IPS-18c (cell line): ENCODE data around the gene TIMM13.

Experiments used
- H3K4me3 ChIP-seq: 2 replicates; pipeline ENCODE4 v1.7.0; 2013; ENCODE audit warnings: low read depth, mild to moderate bottlenecking, low read length, moderate library complexity; ENCODE audit not compliant: insufficient read depth
- H3K9me3 ChIP-seq: one replicate; pipeline ENCODE4 v1.6.1; 2013; ENCODE audit warnings: mild to moderate bottlenecking, low read length, moderate library complexity; ENCODE audit not compliant: control insufficient read depth, insufficient read depth

The TIMM13 gene

GRCh38 chr19:2458054-2458453 is 30.7 kb upstream of the TIMM13 start:
- no peak overlapping the region for H3K4me3 ChIP-seq
- H3K9me3 ChIP-seq = no peaks in the 10 kb centered on the region

GRCh38 chr19:2457394-2458037 is 30.1 kb upstream of the TIMM13 start:
- Histone ChIP-seq H3K9me3 (no peaks in the 10 kb centered on the region), H3K4me3 (0 out of 2 replicates have a peak overlapping the region, but pooled peaks have one; percentile 25)

- Histone ChIP-seq H3K4me3 (peak overlapping the region; percentile 77), H3K9me3 (no peaks in the 10 kb centered on the region)
These were observed 28.6 kb upstream of the TIMM13 start for GRCh38 chr19:2455851-2456570.

DNA sequence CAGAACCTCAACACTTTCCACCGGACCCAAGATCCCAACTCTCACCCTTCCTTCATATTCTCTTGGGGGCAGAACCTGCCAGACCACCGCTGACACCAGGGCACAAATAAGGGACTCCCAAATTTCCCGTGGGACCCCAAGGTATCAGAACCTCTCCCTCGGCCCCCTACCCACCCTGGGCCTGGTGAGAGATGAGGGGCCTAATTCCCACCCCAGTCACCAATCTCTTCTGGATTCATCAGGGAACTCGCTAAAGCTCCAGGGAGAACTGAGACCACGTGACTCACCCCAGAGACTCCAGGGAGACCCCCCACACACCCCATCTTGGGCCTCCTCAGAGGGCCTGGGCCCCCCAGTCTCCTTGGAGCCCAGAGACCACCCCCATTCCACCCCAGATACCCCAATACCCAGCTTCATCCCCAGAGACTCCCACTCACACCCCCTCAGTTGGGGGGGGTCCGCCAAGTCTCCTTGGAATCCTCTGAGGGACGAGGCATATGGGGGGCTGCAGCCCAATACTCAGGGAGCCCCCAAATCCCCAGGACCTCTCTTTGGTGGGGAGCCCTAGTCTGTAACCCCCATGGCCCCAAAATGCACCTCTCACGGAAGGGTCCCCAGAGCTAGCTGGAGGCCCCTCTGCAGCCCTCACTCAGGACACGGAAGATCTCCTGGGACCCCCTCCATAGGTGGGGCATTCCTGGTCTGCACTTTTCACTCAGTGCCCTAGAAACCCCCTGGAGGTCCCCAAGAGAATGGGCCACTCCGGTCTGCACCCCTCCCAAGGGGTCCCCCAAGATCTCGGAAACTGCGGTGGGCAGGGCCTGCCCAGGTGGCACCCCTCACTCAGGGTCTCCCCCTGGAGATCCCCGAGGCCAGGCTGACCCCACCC is 27.8 kb upstream of the TIMM13 start:
- H3K4me3 ChIP-seq = peak overlapping the region; percentile 77
- no peaks in the 10 kb centered on the region for H3K9me3 ChIP-seq

DNA sequence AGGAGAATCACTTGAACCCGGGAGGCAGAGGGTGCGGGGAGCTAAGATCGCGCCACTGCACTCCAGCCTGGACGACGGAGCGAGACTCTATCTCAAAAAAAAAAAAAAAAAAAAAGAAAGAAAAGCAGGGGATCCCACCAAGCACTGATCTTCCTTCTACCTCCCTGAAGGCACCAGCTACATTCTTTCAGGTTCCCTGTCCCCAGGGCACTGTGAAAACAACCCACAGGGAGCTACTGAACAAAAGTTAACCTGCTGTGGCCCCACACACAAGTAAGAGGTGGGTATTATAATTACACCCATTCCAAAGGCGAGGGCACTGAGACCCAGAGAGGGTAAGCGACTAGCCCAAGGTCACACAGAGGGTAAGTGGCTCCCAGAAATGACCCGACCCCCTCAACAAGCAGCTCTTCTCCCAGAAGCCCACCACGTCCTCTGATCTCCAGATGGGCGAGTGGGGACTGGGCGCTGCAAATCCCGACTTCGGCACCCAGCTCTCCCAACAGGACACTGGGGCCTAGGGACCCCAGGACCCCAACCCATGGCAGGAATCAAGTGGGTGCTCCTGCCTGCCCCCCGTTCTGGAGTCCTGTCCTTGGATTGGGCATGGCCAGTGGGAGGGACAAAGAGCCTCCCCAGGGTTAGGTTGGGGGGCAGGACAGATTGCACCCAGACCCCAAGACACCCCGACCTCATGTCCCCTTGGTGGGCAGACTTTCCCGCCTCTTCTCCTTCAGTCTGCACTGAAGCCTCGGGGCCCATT is 27.0 kb upstream of the TIMM13 start:
- Histone ChIP-seq H3K4me3 (no peak overlapping the region), H3K9me3 (no peaks in the 10 kb centered on the region)

DNA sequence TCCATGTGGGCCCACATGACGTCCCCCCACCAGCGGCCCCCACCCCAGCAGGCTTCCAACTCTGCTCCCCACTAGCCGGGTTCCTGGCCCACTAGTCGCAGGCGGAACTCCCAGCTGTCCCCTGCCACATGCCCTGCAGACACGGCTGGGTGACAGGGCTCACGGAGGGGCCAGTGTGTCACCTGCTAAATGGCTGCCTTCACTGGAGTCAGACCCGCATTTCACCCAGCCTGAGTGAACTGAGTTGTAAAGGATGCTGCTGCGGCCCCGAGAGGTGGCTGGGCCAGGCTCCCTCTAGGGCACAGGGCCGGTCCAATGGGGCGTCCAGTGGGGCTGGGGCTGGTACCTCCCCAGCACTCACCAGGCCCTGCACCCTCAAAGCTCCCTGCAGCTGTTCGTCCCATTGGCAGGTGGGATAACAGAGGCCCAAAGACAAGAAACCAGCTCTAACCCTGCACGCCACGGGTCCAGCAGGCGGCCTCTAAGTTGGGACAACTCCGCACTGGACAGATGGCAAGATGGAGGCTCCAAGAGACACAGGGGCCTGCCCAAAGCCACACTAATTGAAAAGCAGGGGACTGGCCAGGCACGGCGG is 26.1 kb upstream of the TIMM13 start:
- H3K4me3 ChIP-seq = no peak overlapping the region
- H3K9me3 ChIP-seq = no peaks in the 10 kb centered on the region

DNA sequence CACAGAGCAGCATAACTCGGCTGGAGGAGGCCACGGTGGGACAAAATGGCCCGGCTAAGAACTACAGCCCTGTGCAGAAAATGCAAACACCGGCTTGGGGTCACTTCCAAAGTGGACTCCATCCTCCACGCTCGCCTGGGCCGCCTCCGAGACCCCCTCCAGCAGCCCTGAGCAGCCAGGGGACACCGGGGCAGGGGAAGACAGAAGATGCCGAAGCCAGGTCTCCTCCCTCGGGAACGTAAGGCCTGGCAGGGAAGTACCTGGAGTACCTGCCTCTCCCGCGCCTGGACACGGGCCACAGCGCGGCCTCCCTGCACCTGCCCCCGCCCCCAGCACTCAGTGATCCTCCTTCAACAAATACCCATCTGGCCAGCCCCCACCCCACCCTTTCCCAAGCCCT is 24.4 kb upstream of the TIMM13 start:
- Histone ChIP-seq H3K4me3 (no peak overlapping the region), H3K9me3 (peaks cover 2% of the 10 kb centered on the region)

DNA sequence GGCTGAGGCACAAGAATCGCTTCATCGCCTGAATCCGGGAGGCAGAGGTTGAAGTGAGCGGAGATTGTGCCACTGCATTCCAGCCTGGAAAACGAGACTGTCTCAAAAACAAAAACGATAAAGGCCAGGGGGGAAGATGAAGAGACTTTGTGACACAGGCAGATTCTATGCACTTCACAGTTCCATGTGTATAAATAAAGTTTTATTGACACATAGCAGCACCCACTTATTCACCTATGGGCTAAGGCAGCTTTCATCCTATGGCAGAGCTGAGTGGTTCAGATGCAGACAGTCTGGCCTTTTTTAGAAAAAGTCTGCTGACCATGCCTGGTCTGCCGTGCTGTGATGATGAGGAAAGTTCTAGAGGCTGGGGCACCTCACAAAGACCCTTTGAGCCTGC is 23.8 kb upstream of the TIMM13 start:
- Histone ChIP-seq H3K4me3 (no peak overlapping the region), H3K9me3 (peaks cover 2% of the 10 kb centered on the region)

GRCh38 chr19:2449019-2449418 is 21.6 kb upstream of the TIMM13 start:
- H3K9me3 ChIP-seq = peaks cover 2% of the 10 kb centered on the region
- no peak overlapping the region for H3K4me3 ChIP-seq

DNA sequence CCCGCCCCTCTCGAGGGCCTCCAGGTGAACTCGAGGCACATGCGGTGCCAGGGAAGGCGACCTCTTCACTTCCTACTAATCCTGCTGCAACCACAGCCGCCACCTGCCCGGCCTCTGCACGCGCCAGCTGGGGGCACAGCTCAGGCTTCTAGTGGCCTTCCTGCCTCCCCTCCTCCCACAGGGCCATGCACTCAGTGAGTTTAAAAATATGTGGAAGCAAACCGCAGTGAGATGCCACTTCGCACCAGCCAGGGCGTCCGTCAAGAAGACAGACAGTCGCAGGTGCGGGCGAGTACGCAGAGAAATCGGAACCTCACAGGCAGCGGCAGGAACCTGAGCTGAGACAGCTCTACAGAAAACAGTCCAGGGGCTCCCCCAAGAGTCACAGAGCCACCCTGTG is 19.0 kb upstream of the TIMM13 start:
- no peak overlapping the region for H3K4me3 ChIP-seq
- H3K9me3 ChIP-seq = peaks cover 2% of the 10 kb centered on the region

- peaks cover 2% of the 10 kb centered on the region for H3K9me3 ChIP-seq
- H3K4me3 ChIP-seq = no peak overlapping the region
These were observed 17.0 kb upstream of the TIMM13 start for GRCh38 chr19:2444251-2445002.

DNA sequence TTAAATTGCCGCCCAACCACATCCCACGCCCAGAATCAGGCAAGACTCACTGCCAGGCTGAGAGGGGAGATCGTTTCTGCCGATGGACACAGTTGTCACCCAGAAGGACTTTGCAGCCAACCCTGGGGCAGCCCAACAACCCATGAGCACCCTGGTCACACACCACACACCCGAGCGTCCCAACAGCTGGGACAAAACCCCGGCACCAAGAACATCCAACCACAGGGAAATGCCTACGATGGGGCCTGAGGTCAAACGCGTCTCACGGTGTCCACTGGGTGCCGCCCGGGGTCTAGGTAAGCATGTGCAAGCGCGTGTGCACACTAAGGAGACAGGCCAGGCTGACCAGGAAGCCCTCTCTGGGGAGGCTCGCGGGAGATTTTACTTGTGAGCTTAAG is 16.4 kb upstream of the TIMM13 start:
- H3K9me3 ChIP-seq = peaks cover 2% of the 10 kb centered on the region
- H3K4me3 ChIP-seq = no peak overlapping the region

GRCh38 chr19:2443116-2443784 is 15.9 kb upstream of the TIMM13 start:
- H3K4me3 ChIP-seq = no peak overlapping the region
- H3K9me3 ChIP-seq = peaks cover 2% of the 10 kb centered on the region

GRCh38 chr19:2441096-2441752 is 13.8 kb upstream of the TIMM13 start:
- Histone ChIP-seq H3K9me3 (no peaks in the 10 kb centered on the region), H3K4me3 (no peak overlapping the region)

GRCh38 chr19:2440515-2440914 is 13.1 kb upstream of the TIMM13 start:
- no peak overlapping the region for H3K4me3 ChIP-seq
- H3K9me3 ChIP-seq = no peaks in the 10 kb centered on the region
